PC-9 (cell line): ENCODE data around the gene CNGA1.

ENCODE experiments used
- EZH2 ChIP-seq: fragments of 200-600 bp; sonication (generic); IDR thresholded peaks from 2 replicates; pipeline ENCODE4 v1.8.0; 2017; ENCODE audit warnings: antibody characterized with exemption, low read depth
- TF ChIP-seq, protein P1 (sequence below): fragments of 200-600 bp; sonication (generic); conservative IDR thresholded peaks from 2 replicates; pipeline ENCODE4 v1.6.1; 2017; ENCODE audit warnings: mixed run types, antibody characterized with exemption, mild to moderate bottlenecking, moderate library complexity

DNA sequence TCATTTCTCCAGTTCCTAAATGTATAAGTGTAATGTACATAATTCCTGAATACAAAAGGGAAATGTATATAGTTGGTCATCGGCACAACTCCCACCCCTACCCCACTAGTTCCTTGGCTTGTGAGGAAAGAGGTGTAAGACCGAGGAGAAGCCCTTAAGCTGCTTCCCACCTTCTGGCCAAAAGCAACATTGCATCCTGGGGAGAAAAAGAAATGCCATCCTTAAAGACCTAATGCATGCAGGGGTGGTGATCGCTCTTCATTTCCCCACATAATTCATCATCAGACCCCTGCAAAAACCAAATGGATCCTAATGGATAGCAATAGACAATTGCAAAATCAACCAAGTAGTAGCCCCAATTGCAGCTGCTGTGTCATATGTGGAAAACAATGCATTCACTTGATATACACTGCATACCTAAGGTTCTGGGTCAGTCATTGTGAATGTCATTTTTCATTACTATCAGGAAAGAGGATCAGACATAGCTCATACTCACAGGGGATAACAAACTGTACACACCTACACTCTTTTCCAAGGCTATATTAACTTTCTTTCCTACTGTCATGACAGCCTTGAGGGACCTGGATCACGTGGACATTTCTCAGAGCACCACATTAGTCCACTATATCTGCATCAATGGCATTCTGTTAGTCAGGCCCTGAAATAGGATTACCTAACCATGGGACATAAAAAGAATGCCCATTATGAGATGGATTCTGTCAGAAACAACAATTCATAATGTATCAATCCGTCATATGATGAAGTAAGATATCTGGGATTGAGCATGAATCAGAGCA, 70.4 kb downstream of the CNGA1 start:
- TF ChIP-seq, protein P1, sequence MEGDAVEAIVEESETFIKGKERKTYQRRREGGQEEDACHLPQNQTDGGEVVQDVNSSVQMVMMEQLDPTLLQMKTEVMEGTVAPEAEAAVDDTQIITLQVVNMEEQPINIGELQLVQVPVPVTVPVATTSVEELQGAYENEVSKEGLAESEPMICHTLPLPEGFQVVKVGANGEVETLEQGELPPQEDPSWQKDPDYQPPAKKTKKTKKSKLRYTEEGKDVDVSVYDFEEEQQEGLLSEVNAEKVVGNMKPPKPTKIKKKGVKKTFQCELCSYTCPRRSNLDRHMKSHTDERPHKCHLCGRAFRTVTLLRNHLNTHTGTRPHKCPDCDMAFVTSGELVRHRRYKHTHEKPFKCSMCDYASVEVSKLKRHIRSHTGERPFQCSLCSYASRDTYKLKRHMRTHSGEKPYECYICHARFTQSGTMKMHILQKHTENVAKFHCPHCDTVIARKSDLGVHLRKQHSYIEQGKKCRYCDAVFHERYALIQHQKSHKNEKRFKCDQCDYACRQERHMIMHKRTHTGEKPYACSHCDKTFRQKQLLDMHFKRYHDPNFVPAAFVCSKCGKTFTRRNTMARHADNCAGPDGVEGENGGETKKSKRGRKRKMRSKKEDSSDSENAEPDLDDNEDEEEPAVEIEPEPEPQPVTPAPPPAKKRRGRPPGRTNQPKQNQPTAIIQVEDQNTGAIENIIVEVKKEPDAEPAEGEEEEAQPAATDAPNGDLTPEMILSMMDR = peak; percentile 22; the same call in 1 of the 2 replicates
- TF ChIP-seq EZH2 = no peak
